HG02571 (cell line): ENCODE data around the gene ZNF236.

Experiments
- ATAC-seq: cut with Tn5 transposase; IDR thresholded peaks from one replicate; pipeline ENCODE4 v1.9.1; 2021; ENCODE audit warnings: mild to moderate bottlenecking, moderate library complexity; ENCODE audit not compliant: unreplicated experiment

Gene ZNF236

DNA sequence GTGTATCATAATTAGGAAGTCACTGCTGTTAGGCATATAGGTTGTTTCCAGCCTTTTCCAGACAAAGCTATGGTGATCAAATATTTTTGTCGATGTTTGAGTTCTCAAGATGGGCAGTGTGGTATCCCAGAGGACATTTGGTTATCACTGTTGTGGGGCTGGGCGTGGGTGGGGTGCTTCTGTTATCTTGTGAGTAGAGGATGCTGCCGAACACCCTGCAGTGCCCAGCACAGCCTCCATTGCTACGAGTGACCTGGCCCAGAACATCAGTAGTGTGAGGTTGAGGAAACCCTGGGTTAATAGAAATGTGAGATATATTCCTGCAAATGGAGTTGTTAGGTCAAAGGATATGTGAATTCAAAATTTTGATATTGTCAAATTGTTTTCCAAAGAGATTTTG lies 33.2 kb downstream of the ZNF236 start:
- no peak for ATAC-seq

DNA sequence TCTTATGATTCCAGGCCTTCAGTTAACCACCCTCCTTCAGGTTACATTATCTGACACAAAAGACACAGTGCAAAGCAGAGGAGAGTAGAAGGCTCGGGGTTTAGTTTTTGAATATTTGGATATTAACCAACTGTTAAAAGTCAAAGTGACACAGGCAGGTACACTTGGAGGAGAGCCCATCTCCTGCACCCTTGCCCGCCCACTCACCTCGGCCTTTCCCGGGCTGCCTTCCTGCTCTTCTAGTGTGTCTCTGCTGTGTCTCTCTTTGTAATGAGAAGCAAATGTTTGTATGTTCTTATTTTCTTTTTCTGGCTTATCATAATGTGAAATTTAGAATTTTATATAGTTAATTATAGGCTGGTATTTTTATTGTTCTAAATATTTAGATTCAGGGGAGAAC lies 35.1 kb downstream of the ZNF236 start:
- ATAC-seq, result no peak

DNA sequence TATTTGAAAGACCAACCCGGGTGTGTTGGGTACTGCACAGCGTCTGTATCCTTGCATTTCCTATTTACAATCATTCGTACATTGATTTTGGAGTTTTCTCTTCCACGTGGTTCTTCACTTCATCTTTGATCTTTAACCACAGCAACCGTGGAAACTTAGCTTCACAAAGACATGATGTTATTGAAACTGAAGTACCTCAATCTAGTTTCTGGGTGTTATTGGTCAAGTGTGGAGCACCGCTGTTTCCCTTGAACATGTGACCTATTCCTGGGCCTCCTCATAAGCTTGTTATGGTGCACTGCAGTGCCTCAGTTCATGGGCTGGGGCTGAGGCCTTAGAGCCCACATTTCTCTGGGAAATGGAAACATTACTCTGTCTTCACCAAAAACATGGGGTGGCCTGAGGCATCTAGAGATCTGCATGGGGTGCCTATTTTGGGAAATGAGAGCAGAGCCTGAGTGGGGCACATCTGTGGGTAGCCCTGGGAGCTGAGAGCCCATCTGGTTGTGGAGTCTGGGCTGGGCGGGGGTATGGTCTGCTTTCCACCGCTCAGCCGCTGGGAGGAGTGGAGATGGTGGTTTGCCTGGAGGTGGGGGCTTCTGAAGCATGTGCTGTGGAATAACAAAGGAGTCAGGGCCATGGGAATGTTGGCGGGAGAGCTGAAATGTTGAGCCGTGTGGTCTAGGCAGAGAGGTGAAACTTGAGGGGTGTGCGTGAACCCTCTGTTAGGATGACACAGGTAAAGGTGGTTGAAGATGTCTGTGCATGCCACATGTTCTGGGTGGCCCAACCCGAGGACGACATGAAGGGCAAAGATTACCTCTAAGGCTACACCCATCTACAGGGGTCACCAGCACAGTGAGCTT lies 37.4 kb downstream of the ZNF236 start:
- no peak for ATAC-seq

DNA sequence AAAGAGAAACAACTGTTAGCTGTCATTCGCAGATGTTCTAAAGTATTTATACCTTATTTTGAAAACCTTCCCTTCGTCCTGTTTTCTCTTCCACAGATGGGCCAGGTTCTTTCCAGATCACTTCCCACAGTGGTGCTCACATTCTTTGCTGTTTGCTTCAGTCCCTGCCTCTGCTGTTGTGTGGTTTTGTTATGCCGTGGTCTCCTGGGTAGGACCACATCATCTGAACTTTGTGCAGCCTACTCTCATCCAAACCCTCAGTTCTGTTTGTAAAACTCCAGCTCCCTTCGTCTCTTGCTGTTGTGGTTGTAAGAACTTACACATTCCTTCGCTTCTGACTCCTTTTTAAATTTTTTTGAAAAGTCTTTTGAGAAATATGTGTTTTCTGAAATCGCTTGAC lies 38.1 kb downstream of the ZNF236 start:
- ATAC-seq, result no peak

DNA sequence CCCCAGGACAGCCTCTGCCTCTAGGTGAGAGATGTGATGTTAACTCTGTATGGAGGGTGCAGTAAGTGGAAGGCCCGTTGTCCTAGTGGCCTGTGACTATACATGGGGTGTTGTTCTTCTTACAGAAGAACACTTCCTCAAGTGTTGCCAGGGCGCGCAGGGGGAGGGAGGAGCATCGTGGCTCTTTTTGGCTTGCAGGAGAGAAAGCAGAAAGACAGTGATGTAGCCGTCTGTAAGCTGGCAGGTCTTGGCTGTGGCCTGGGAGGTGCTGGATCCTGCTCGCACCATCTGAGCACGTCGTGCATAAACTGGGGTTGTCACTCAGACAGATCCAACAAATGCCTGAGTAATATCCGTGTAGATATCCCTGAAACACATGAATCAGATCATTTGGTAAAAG lies 44.3 kb downstream of the ZNF236 start:
- no peak for ATAC-seq

DNA sequence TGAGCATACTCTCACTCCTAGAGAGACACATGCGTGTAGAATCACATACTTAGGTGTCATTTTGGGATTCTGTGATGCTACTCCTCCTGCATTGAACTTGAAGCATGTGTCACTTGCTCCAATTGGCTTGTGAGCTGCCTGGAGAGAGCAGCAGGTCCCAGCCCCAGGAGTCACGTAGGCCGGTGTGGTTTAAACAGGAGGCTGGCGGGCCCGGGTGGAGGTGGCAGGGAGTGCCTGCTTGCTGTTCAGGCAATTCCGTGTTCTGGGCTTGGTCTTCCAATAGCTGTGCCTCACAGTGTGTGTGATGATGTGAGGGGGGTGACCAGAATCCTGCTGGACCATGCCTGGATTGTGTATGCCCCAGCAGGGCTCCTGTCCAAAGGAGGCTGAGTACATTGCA lies 51.0 kb downstream of the ZNF236 start:
- no peak for ATAC-seq

DNA sequence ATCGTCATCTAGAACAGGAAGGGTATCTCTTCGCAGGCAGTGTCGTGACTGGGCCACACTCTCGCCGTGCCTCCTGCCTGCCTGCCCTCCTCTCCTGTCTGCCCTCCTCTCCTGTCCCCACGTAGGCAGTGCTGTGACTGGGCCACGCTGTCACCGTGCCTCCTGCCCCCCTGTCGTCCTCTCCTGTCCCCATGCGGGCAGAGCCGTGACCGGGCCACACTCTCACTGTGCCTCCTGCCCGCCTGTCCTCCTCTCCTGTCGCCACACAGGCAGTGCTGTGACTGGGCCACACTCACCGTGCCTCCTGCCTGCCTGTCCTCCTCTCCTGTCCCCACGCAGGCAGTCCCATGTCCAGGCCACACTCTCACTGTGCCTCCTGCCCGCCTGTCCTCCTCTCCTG lies 51.4 kb downstream of the ZNF236 start:
- ATAC-seq, result no peak

DNA sequence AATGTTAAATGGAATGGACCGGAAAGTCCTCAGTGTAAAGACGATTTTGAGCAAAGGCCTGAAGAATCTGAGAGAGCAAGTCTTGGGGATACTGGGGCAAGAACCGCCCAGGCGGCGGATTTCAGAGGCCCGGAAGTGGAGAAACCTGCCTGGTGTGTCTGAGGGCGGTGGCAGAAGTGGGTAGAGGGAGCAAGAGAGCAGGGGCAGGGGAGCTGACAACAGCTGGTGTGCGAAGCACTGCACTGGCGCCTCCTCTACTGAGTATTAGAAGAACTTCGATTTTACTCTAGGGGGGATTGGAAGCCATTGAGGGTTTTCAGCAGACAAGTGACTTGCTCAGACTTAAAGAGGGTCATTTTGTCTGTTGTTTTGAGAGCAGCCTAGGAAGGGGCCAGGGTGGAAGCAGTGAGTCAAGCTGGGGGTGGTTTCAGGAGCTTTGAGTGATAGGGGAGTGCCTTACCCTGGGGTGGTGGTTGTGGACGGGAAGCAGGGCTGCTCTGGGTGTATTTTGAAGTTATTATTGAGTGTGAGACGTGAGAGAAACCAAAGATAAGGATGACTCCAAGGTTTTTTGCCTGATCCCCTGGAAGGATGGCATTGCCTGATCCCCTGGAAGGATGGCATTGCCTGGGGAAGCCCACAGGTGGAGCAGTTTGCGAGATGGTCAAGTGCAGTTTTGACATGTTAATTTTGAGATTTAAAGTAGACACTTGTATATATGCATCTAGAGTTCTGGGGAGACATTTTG lies 52.5 kb downstream of the ZNF236 start:
- ATAC-seq, result no peak

DNA sequence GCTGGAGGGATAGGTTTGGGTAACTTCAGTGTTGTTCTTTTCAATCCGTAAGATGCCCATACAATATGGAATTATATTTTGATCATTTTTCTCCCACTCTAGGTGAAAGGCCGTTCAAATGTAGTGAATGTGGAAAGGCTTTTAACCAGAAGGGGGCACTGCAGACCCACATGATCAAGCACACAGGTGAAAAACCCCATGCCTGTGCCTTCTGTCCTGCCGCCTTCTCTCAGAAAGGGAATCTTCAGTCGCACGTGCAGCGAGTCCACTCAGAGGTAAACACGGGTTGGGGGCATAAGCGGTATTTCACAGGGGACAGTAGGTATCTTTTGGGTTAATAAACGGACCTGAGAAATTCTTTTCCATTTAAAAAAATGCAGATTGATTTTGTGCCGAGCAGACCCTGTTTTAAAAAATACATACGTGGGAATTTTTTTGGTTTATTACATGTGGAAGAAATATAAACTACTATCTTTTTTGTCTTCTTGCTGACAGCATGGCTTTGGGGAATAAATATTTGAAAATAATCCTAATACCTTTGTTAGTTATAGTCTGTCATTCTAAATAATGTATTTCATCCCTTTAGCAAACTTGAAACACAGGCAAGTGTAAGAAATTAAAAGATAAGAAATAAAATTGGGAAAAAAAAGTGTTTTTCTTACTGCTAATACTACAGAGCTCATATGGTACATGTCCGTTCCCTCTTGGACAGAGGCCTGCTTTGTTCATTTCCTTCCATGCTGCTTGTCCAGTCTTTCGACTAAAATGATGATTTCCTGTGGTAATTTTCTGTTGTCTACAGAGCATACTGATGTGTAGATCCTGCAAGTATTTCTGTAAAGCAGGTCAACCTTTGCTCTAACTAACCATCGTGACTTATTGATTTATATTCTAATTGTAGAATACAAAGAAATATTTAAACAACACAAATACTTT lies 53.3 kb downstream of the ZNF236 start:
- ATAC-seq, result no peak

DNA sequence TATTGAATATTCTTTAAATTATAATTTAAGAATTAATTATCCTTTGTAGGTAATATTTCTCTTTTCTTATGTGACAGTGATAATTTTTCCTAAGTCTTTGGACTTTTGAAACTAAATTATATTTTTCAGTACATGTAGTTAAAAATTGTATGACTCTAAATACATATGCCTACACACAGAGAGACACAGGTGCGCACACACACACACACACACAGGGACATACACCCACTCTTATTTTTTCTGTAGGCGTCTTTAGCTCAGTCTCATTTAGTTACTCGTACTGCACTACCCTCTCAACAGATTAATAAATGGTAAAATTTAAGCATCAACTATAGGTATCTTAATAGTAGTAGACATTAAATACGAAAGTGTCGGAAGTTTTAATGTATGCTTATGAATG lies 56.1 kb downstream of the ZNF236 start:
- ATAC-seq, result no peak

DNA sequence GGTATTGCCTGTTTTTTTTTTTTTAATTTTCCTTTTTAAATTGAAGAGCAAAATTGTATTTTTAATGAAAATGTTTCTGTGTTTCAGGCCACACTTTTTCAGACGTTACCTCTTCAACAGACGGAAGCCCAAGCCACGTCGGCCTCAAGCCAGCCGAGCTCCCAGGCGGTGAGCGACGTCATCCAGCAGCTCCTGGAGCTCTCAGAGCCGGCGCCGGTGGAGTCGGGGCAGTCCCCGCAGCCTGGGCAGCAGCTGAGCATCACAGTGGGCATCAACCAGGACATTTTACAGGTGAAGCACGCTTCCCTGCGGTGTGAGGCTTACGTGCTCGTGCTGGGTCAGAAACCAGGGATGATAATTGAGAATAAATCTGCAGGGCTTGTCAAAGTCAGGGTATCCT lies 57.7 kb downstream of the ZNF236 start:
- ATAC-seq, result no peak

DNA sequence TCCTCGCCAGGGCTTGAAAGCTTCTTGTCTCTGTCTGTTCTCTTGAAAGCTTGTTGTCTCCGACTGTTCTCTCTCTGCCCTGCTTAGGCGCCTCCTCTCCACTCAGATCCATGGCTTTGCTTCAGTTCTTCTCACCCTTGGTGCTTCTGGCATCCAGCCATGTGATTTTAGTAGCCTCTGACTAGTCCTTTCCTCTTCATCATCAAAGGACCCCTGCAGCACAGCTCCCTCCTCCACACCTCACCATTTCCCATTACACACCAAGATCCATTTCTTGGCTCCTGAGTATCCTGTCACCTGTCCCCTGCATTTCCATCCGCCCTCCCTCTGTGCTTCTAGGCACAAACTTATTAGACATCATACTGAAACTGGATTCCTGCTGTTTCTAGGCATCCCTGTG lies 59.4 kb downstream of the ZNF236 start:
- no peak for ATAC-seq

DNA sequence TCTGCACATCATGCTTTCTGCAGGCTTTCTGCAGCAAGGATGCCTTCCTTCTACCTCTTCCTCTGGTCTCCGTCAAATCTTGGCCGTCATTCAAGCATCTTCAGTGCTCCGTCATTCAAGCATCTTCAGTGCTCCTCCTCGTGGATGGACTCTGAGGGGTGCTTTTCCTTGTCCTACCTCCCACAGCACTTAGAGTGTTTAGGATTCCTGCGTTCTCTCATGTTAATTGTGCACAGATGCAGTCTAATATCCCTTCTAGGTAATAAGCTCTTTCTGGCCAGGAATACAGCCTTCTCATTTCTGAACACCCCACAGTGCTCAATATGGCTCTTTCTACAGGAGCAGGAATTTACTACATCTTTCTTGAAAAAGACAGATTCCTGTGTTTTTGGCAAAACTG lies 59.8 kb downstream of the ZNF236 start:
- ATAC-seq, result no peak

DNA sequence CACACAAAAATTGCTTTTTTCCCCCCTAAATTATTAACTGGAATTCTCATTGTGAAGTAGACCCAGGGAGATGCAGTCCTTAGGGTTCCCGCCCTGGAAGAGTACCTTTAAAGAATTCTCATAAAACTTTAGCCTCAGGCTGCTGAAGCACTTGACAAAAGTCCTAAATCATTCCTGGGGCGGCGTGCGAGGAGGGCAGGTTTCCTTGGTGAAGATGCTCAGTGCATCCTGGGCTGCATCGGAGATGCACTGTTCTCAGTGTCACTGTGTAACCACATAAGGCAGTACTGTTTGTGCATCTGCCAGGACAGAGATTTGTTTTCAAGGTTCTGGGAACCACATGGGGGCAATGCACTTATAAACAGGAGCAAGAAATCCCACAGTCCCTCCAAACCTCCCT lies 62.6 kb downstream of the ZNF236 start:
- ATAC-seq, result no peak

DNA sequence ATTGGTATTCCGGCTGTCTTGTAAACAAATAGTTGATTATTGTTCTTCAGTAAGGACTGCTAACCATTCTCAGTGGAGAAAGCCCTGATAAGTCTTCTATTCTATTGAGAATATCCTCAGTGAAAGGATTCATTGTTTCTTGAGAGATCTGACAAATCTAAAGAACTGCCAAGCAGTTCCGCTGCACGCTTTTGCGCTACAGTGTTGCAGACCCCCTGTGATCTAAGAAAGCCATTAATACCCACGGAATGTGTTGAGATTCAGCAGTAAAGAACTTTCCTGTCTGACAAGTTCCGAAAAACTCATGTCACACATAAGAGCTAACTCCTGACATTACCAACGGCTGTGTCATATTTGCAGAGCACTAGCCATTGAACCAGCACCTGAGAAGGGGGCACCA lies 63.8 kb downstream of the ZNF236 start:
- ATAC-seq, result no peak

DNA sequence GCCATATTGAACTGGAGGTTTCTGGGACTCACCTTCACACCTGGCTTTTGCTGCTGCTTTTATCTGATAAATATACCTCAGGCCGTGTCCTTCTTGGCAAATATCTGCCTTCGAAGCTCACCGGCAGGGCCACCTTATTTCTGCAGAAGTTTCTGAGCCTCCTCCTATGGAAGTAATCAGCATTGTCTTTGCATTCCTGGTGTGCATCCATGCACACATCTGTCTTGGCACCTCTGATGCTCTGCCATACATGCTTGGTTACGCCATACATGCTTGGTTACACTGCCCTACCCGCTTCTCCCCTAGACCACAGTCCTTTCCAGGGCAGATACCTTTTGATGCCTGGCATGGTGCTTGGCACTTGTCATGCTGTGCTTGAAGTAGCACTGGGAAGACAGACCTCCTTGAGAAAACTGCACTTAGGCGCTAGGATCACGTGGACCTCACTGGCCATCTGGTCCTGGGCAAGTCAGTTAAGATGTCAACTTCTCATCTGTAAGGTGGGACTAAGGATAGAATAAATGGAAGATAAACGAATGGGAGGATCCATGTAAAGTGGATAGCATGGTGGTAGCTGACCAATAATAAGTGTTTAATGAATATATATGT lies 66.8 kb downstream of the ZNF236 start:
- no peak for ATAC-seq

DNA sequence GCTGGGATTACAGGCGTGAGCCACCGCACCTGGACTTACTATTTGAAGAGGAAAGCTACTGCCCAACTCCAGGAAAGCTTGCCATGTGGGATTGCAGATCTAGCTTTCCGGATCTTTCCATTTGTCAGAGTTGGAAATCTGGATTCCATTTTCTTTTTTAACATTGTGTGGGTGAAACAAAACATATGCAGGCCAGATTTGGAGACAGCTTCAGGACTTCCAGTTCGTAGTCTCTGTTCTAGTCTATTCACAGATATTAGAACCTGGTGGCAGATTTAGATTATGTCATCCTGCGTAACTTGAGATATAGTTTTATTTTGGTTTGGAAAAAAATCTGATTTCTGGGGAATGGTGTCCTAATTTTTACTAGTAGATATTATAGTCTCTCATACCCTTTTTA lies 70.5 kb downstream of the ZNF236 start:
- no peak for ATAC-seq

DNA sequence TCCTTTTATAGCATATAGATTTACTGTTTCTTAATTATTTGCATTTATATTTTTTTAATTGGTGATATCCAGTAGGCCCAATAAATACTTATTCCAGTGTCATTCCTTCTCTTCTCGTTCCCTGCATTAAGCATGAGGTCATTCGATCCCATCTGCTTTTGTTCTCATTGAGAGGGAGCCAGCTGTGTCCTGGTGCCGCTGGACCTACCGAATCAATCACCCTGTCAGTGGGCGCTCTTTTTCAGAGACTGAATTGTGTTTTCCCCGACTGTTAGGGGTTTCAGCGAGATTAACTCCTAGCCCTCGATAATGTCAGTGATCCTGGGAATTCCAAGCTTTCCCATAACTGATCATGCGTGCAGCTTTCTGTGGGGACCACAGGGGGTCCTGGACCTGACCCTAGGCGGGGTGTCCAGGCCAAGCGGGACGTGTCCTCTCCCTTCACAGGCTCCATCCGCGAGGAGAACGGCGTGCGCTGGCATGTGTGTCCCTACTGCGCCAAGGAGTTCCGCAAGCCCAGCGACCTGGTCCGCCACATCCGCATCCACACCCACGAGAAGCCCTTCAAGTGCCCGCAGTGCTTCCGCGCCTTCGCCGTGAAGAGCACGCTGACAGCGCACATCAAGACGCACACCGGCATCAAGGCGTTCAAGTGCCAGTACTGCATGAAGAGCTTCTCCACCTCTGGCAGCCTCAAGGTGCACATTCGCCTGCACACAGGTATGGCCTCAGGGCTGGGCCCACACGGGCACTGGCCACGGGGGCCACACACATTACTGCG lies 72.4 kb downstream of the ZNF236 start:
- ATAC-seq, result no peak

DNA sequence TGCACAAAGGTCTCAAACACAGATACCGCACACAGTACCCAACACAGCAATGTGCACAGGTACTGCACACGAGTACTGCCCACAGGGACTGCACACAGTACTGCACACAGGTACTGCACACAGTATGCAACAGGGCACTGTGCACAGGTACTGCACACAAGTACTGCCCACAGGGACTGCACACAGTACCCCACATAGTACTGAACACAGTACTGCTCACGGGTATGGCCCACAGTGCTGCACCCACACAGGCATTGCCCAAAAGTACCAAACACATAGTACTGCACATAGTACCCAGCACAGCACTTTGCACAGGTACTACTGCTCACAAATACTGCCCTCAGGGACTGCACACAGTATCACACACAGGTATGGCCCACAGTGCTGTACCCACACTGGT lies 73.1 kb downstream of the ZNF236 start:
- ATAC-seq, result no peak

DNA sequence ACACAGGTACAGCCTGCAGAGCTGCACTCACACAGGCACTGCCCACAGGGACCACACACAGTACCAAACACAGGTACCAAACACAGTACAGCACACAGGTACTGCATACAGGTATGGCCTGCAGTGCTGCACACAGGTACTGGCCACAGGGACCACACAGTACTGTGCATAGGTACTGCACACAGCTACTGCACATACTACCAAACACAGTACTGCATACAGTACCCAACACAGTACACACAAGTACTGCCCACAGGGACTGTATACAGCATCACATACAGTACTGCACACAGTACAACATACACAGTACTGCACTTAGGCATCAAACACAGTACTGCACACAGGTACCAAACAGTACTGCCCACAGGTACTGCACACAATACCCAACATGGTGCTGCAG lies 74.3 kb downstream of the ZNF236 start:
- ATAC-seq, result no peak
